HG02642 (cell line): ENCODE measurements around the gene PRKCH.
A peak's percentile ranks its signal among the peaks of the same experiment; 100 is the strongest.

Source experiments
- ATAC-seq: cut with Tn5 transposase; IDR thresholded peaks from one replicate; pipeline ENCODE4 v1.9.1; 2021; ENCODE audit warnings: mild to moderate bottlenecking; ENCODE audit not compliant: unreplicated experiment, poor library complexity

The PRKCH gene

DNA sequence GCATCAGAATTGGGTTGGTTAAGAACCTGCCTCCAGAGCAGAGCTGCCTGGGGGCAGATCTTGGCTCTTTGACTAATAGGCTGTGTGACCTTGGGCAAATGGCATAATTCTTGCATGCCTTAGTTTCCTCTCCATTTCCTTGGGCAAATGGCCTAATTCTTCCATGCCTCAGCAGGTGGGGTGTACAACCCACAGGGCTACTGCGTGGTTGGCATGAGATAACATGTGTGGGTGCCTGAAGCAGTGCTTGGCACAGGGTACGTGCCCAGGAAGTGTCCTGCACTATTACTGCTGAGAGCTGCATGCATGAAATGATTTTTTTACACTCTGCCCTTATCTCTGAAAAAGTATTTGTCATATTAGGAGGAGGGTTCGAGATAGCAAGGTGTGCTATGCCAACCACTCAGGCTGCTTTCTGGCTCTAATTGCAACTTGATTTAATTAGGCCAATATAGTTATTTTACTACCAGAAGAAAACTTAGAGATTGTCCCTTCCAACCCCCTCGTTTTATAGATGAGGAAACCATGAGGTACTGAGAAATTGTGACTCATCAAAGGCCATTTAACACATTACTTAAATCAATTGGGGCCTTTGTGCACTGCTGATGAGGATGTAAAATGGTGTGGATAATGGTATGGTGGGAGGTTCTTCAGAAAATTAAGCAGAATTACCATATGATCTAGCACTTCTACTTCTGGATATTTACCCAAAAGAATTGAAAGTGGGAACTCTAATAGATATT lies 212.3 kb downstream of the PRKCH start:
- ATAC-seq = no peak

GRCh38 chr14:61535032-61535431 lies 213.7 kb downstream of the PRKCH start:
- ATAC-seq = no peak

- ATAC-seq = no peak
These were observed 214.1 kb downstream of the PRKCH start for GRCh38 chr14:61535458-61535857.

- ATAC-seq = no peak
These were observed 215.5 kb downstream of the PRKCH start for GRCh38 chr14:61536661-61537562.

GRCh38 chr14:61537563-61538463 lies 216.4 kb downstream of the PRKCH start:
- ATAC-seq = peak; percentile 80

DNA sequence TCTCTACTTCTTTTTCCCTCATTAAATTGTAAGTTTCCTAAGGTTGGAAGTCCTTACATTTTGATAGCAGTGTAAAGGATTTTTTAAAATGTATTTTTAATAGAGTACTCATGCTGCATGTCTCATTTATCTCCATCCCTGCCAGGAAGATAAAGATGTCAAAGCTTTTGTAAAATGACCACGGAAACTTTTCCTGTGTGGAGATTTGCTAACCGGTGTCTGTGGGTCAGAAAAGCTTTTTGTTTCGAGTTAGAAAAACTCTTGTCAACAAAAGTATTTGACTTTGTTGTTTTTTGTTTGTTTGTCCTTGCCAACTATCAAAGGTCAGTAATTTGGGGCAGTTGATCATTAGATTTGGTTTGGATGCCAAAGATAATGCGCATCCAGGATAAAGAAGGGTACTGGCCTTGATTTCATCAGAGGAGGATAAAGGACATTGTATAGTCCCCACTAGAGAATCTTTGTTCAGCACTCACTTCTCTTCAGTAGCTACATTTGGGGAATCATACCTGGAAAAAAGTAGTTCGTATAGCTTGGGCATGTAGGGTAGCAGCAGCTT lies 217.2 kb downstream of the PRKCH start:
- ATAC-seq = no peak

DNA sequence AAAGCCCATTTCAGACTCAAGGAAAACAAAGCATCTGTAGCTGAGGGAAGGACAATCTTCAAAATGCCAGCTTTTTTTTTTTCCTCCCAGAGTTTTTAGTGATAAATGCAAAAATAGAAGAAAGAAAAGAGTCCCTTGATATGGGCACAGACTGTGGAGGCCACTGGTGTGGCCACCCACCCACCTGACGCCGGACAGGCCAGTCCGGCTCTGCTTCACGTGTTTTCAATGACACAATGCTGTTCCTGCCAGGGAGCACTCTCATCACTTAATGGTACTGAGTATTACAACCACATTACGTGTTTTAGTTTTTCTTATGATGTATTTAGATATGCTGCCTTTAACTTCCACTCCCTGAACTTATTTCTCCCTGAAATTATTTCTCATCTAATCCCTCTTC lies 218.3 kb downstream of the PRKCH start:
- ATAC-seq = no peak

- ATAC-seq = no peak
These were observed 219.6 kb downstream of the PRKCH start for GRCh38 chr14:61540931-61541330.

- no peak for ATAC-seq
These were observed 221.7 kb downstream of the PRKCH start for GRCh38 chr14:61542848-61543790.

DNA sequence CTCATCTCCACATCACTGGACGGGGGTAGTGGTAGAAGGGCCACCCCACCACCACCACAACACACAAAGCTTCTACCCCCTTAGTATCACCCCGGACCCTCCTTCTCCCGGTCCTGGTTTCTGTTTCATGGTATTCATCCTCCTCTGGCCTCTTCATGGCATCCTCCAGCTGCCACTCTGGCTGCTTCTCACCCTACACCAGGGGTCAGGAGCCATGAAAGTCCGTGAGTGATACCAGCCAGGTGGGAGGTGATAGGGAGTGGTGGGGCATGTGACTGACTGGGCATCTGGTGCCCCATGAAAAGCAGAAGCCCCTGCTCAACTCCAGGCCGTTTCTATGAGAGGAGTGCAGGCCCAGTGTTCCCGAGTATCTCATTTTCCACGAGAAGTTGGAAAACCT lies 222.6 kb downstream of the PRKCH start:
- ATAC-seq = no peak

DNA sequence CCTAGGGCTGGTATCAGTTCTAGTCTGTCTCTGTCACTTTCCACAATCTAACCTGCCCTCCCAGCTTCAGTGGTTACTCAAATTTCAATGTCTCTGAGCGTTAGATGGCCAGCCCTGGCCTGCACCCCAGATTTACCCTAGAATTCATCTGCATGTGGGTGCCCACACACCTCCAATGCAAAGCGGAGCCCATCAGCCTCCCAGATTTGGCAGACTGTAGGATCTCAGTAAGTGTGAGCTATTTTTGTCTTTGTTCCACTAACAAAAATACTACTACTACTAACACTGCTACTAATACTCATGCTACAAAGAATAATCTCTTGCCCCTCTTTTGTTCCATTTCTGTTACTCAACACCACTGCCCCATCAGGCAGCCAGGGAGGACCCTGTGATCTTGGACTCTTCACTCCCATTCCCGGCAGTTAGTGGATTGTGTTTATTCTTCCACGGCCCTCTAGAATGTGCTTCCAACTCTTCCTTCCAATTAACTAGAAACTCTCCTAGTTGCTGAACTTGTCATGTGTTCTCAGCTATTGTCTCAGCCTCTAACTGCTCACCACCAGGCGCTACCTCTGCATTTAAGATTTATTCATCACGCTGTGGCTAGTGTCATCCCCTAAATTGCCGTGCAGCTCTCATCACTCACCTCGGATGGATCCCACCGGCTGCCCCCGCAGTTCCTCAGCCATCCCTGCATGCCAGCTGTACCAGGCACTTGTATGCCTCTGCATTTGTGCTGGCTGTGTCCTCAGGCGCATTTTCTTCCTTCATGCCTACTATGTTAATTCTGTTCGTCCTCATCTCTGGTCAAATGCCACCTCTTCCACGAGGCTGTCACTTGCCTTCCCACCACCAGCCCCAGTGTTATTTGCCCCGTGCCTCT lies 223.3 kb downstream of the PRKCH start:
- no peak for ATAC-seq

GRCh38 chr14:61545726-61546455 lies 224.5 kb downstream of the PRKCH start:
- no peak for ATAC-seq

GRCh38 chr14:61547186-61548069 lies 226.0 kb downstream of the PRKCH start:
- ATAC-seq = no peak

GRCh38 chr14:61549425-61549824 lies 228.0 kb downstream of the PRKCH start:
- no peak for ATAC-seq

DNA sequence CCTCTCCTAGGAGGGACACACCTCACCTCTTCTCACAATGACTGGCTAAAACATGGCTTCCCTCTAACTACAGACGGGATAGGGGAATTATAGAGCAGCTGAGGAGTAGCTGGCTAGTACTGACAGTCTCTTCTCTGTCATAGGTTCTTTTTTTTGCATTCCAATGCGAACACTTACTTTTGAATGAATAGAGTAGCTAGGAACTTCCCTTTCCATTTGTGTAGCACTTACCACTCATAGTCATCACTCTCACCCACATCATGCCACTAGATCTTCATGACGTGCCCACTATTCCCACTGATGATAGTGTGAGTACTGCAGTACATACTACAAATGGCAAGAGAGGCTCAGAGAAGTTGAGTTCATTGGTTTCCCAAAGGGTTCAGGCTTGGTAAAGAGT lies 230.0 kb downstream of the PRKCH start:
- ATAC-seq = no peak

GRCh38 chr14:61552241-61552640 lies 230.9 kb downstream of the PRKCH start:
- no peak for ATAC-seq
